GM12864 (cell line): Measurements from ENCODE around the gene CTIF.

Source experiments
- DNase-seq: peaks from one replicate; pipeline ENCODE4 v3.0.0-alpha.2; 2011; ENCODE audit warnings: low read depth
- H3K4me3 ChIP-seq: 2 replicates; pipeline ENCODE4 v1.5.1; 2011; ENCODE audit warnings: mild to moderate bottlenecking, low read depth, low read length, control low read depth
- CTCF ChIP-seq: IDR thresholded peaks from 2 replicates; pipeline ENCODE4 v1.5.1; 2011; ENCODE audit warnings: low read depth, mild to moderate bottlenecking, moderate library complexity, low read length, control low read depth, inconsistent platforms; ENCODE audit errors: missing control alignments

CTIF gene

GRCh38 chr18:48718251-48718959 is 179.6 kb downstream of the CTIF start:
- no peak overlapping the region for H3K4me3 ChIP-seq
- DNase-seq = no peak
- no peak for TF ChIP-seq CTCF

DNA sequence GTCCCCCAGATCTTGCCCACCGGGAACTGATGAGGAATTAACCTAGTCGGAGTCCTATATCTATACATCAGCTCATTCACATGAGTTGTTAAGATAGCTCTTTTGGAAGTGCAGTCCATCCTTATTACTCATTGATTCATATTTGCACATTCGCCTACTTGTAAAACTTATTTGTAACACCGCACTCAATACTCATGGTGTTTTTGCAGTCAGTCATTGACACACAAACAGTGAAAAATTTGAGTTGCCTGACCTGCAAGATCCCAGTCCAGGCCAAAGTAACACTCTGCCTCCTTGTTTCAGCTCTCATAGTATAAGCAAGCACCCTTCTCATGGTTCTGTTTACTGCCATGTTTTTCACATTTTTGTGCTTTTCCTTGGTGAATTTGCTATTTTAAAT is 180.6 kb downstream of the CTIF start:
- TF ChIP-seq CTCF = no peak
- no peak overlapping the region for H3K4me3 ChIP-seq
- no peak for DNase-seq

DNA sequence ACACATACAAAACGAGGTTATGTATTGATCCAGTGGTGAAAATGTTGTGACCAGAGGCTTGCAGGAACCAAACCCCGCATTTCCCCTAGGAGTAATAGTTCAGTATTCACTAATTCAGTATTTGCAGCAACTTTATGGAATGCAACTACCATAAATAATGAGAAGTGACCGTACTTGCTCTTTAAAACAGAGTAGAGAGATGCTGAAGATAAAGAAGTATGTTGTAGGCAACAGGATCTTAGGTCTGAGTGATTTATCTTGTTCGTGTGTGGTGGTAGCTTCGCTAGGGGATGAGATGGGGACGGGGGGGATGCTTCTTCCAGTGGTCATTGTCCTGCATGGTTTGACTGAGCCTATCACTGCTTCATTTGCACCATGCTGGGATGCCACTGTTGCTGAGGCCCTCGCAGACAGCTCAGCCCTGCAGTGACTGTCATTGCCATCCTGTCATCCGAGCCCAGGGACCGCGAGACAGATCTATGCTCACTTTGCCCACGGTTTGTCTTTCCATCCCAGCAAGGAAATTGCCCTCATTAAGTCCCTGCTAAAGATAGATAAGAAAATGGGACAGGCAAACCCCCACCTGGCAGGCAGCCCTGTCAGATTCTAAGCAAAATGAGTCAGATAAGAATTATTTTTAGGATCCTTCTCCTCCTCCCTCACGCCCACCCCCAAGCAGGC is 181.3 kb downstream of the CTIF start:
- no peak overlapping the region for H3K4me3 ChIP-seq
- DNase-seq = no peak
- no peak for TF ChIP-seq CTCF

GRCh38 chr18:48720655-48721025 is 181.8 kb downstream of the CTIF start:
- no peak for TF ChIP-seq CTCF

GRCh38 chr18:48721312-48721711 is 182.5 kb downstream of the CTIF start:
- TF ChIP-seq CTCF = no peak
- H3K4me3 ChIP-seq = no peak overlapping the region
- DNase-seq = no peak

More at GRCh38 chr18:48720655-48721025, 181.8 kb downstream of the CTIF start:
- no peak overlapping the region for H3K4me3 ChIP-seq
- DNase-seq = no peak

DNA sequence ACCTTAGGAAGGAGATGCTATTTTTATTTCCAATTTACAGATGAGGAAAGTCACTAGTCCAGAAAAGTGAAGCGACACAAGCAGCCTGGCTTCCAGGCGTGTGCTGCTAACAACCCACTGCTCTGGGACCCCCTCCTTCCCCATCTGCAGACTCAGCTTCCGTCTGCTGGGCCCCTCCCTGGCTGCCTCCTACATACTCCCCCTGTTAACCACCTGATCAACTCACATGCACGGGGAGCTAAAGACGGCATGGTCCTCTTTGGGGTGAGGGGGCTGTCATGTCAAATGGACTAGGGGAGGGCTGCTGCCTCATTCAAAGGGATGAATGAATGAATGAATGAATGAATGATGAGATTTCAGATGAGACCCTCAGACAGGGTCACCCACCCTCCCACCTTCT is 184.2 kb downstream of the CTIF start:
- DNase-seq = no peak
- TF ChIP-seq CTCF = no peak
- H3K4me3 ChIP-seq = no peak overlapping the region

DNA sequence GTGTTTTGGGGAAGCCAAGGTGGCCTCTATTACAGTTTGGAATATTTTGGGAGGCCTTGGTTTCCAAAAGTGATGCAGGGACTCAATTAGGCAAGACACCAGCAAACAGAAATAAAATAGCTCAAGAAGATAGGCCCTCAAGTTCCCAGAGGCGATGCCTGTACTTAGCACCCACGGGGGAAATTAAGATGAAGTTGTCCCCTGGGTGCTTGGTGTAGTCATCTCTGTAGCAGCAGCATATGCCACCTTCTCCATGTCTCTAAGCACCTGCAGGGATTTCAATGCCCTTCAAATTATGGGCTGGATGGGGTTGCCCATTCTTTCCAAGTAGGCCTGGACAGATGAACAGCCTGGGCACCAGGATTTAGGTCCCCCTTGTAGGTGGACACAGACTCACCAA is 185.0 kb downstream of the CTIF start:
- H3K4me3 ChIP-seq = no peak overlapping the region
- DNase-seq = no peak
- TF ChIP-seq CTCF = no peak
